NCI-H1694 (cell line): ENCODE measurements around the gene SOSTDC1.
"Not testable (repeated sequence)": the region's sequence is repeated elsewhere in the genome, so short reads cannot be mapped to it uniquely, and the experiment has no call there.

Experiments
- DNase-seq: peaks from one replicate; lab custom pipeline; 2025; lab: John Stamatoyannopoulos, UW

Gene SOSTDC1

DNA sequence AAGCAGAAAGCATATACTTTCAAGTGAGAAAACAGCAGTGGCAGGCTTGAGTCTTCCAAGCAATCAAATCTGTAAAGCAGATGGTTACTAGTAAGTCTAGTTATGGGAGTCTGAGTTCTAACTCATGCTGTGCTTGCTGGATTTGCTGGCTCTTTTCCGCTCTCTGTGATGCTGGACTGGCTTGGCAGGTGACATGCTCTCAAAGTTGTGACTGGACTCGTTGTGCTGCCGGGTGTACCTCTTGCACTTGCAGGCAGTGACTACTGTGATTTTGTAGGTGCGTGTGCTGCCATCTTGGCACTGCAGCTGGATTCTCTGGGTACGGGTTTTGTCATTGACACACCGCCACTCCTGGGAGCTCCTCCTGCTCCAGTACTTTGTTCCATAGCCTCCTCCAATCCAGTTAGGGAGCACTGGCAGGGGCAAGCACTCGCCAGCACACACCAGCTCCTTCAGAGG is 3.1 kb downstream of the SOSTDC1 start:
- DNase-seq: no peak

DNA sequence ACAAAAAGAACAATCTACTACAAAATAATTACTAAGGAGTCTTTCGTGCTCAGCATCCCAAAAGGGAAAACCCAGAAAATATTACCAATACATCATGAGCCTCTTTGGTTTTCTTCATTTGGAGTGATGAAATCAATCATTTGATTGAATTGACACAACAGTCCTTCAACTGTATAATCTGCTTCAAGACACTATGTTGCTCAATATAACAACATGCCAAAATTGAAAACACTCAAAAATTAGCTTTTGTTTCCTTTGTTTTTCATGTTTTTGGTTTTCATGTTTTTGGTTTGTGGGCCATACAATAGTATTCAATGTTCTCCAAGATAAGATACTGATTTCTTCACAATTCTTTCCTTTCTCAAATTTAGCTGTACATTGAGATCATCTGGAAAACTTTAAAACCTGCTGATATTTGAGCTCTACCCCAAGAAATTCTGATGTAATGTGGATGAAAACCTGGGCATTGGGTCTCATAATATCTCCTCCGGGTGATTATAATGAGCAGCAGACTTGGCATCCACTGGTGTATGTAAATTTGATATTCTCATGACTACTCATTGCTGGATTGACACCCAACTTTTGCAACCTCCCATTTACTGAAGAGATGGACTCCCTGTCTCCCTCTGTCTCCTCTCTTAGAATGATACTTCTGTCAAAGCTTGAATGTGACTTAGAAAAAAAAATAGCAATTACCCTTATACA is 4.6 kb downstream of the SOSTDC1 start:
- DNase-seq: no peak

DNA sequence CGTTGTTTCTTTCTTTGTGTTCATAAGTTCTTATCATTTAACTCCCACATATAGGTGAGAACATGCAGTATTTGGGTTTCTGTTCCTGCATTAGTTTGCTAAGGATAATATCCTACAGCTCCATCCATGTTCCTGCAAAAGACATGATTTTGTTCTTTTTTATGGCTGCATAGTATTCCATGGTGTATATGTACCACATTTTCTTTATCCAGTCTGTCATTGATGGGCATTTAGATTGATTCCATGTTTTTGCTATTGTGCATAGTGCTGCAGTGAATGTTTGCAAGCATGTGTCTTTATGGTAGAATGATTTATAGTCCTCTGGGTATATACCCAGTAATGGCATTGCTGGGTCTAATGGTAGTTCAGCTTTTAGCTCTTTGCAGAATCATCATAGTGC is 9.2 kb downstream of the SOSTDC1 start:
- DNase-seq: not testable (repeated sequence)

DNA sequence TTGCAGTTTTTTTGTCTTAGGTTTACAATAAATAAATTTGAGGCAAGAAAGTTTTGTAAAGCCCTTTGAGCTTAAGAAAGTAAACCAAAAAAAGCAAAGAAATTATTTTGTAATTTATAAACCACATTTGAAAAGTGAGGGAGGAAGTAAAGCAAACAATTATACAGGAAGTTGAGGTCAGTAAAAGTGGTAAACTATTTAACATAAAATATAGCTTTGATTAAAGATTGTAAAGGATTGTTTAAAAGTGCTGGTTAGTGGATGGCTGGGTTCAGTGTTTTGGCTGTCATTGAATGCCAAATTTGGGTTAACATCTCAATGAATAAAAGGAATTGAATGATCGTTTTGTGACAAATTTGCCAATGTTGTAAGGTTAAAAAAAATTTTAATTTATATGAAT is 9.9 kb downstream of the SOSTDC1 start:
- DNase-seq: no peak

DNA sequence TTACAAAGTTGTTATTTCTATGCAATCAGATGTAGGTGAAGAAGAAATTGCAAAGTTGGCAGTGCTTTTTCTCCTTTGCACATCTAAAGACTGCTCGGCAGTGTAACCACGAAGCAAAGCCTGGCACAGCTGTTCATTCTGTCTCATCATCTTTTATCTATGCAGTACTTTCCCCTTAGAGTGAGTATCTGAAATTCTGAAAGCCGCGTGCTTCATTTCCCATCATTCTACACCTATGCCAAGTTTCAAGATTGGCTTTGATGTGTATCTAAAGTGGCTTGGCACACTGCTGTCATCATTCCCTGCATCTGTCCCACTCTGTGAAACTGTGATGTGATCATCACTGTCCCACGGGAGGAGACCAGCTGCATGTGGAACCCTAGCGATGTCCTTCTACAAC is 15.2 kb downstream of the SOSTDC1 start:
- no peak for DNase-seq

DNA sequence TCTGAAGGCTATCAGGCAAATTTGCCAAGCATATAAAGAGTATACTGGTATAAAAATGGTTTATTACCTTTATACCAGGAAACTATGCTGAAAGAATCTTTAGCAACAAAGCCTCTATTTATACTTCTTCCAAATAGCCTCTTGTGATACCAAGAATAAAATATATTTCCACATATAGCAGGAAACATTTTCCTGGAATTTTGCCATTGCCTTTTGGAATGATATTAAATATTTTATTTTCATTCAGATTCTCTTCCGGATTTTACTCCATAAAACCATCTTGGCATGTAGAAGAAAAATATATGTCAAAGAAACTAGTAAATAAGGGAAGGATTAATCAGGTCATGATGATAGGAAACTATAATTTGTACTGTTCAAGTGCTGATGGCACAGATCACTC is 17.7 kb downstream of the SOSTDC1 start:
- DNase-seq: no peak

DNA sequence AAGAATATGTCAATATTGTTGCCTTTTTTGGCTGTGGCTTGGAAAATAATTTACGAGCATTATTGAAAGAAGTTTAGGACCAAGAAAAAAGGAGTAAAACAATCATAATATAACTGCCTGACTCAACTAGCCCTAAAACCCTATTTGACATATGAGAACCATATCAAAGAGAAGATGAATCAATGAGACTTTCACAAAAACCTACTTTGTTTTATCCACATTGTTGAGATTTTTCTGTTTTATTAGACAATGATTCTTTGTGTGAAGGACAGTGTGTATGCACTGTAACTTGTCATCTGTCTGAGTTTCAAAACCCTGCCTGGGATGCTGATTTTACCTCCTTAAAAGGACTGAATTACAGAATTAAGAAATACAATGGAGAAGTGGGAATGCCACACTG is 19.0 kb downstream of the SOSTDC1 start:
- DNase-seq: no peak

DNA sequence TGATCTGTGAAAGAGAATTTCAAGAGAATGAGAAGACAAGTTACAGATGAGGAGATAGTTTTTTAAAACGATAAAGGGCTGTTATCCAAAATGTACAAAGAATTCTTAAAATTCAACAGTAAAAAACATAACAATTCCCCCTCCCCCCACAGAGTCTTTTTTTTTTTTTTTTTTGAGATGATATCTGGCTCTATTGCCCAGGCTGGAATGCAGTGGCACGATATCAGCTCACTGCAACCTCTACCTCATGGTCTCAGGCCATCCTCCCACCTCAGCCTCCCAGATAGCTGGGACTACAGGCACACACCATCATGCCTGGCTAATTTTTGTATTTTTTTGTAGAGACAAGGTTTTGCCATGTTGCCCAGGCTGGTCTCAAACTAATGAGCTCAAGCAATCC is 21.7 kb downstream of the SOSTDC1 start:
- DNase-seq: not testable (repeated sequence)

DNA sequence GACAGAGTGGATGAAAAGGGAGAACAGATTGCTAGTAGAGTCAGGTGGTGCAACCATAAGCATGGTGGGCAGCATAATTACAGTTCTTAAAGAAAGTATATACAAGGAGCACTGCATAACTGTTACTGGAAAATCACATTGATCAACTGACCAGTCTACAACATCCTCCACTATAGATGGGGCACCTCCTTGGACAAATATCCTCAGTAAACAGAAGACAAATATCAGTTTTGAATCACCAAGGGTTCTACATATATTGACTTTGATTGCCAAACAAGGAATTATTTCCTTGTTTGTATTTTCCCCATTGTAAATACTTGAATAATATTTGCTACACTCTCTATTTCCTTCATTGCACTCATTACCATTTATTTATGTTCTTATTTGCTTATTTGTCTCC is 26.6 kb downstream of the SOSTDC1 start:
- DNase-seq: no peak

DNA sequence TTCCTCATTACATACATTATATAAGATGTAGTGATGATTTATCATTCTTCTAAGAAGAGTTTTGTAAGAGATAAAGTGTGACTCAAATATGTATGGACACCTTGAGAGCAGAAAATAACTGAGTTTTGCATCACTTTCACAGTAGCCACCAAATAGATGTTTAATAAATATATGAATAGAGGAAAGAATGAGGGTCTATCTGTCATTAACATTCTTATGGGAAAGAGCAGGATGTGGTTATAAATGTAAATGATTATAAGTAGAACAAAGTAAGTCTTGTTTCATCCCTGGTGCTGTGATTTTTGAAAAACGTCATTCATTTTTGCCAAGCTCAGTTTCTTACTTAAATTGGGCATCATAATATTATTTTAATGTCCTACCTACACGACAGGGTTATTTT is 29.2 kb downstream of the SOSTDC1 start:
- no peak for DNase-seq

DNA sequence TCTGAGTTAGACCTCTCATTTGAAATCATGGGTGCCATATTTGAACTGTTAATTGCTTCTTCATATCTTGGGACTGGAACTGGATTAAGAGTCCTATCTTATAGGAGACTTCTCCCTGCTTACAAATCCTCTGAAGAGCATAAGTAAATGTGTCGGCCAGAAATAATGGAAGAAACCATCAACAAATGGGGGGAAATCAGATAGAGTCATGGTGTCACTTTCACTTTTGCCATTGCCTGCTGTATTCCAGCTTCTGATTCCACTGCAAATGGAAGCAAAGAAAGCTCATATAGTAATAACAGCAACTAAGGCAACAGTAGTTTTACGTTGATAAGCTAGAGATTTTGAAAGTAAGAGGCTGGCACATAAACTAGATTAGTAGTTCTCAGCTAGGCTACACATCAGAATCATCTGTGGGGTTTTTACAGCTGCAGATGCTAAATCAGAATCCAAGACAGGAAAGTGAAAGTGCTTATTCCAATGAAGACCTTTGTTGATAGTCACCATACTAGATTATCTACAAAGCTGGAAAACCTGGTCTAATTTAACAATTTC is 31.9 kb downstream of the SOSTDC1 start:
- DNase-seq: no peak

DNA sequence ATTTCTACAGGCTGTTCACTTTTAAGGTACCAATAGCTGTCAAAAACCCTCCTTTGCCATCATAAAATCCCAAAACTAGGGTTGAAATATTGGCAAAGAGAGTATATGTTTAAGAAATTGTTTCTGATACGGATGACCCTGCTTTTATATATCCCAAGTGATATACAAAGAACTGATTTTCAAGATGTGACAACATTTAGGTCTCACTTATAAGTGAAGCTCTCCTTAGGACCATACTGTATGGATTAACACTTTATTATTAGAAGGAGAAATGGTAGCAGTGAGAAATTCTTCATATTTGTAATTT is 33.2 kb downstream of the SOSTDC1 start:
- no peak for DNase-seq

DNA sequence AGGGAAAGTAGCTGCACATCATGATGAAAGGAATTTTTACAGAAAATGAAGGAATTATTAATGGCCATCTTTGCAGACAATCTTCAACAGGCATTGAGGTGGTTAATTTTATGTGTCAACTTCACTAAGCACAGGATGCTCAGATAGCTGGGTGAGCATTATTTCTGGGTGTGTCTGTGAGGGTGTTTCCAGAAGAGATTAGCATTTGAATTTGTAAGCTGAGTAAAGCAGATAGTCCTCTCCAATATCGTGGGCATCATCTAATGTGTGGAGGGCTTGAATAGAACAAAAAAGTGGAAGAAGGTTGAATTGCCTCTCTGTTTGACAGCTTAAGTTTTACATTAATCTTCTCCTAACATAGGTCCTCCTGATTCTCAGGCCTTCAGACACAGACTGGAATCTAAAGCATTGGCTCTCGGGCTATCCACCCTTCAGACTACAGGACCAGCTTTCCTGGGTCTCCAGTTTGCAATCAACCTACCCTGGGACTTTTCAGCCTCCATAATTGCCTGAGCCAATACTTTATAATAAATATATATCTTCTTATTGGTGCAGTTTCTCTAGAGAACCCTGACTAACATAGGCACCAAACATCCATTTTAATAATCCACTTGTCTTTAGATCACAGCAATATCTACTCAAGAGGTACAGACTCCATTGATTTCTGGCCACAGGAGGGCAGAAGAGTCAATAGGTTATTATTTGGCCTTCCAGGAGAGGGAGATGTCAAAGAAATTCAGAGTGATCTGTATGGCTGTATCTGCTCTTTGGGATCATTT is 33.7 kb downstream of the SOSTDC1 start:
- no peak for DNase-seq

DNA sequence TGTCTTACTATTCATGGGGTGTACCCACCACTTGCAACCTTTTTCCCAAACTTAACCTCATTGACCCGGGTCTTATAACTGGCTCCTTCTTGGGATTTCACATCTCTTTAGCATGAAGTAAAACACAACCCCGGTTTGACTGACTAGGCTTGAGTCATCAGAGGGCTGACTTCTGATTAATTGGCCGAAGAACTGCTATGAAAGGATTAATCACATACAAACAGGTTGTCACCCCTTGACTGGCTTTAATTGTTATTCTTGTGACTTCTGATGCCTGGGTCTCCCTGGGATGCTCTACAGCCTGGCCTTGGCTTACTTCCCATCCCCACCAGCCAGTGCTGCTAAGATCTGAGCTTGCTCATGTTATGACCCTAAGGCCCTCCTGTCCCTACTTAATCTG is 35.4 kb downstream of the SOSTDC1 start:
- no peak for DNase-seq

DNA sequence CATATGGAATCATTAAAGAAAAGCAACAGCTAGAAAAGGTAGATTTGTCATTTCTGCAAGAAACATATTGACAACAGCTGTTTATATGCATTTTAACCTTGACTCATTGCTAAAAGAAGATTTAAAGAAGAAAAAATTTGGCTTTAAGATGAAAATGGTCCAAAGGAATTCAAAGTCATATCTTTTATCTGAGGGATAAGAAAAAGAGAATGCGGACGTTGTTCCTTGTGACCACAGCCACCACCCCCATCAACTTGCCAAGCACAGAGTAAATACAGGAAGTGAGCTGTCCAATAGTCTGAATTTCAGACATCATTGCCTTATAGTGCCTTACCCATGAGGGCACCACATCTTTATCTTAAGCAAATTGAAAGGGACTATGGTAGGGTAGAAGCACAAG is 36.9 kb downstream of the SOSTDC1 start:
- no peak for DNase-seq

DNA sequence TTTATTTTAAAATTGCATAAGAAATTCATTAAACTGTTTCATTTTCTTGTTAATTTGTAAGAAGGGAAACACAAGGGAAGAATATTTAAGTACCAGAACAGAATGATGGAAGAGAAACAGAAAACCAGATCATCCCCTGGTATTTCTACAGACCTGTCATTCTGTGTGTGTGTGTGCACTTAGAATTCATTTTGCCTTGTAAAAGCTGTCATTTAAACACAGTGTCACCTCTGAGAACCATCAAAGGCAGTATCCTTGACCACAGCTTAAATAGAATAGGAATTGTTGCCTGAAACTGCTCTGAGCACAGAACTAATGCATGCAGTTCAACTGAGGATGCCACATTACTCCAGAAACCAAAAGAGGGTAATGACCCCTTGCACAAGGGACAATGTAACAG is 37.4 kb downstream of the SOSTDC1 start:
- DNase-seq: no peak

DNA sequence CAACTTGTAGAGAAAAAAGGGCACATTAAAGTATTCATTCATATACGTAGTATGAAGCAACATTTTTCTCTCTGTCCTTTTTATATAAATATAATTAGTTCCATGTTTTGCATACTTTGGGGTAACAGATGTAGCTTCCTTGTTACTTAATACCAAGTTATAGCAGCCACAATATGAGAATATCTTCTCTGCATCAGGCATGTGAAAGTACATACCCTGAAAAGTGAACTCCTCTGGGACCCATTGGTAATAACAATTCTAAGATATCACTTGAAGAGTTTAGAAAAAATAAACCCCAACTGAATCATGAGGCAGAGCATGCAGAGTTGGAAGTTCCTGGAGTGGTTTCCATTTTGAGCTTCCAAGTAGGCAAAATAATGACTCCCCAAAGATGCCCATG is 41.8 kb downstream of the SOSTDC1 start:
- DNase-seq: no peak

DNA sequence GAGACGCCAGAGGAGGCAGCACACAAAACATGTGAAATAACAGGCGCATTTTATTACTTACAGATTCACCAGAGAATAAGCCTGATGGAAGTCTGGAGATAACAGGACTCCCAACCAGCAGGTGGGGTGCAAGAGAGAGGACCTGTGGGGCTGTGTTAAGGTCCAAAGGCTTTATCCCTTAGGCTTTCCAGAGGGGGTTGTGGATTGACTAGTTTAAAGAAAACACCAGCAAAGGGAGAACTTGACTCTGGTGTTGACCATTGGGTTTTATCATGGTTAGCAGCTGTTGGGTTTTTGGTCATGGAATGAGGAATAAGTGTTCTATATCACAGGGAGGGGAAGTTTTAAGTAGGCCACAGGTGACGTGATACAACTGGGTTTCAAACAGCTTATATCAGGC is 42.6 kb downstream of the SOSTDC1 start:
- DNase-seq: no peak

DNA sequence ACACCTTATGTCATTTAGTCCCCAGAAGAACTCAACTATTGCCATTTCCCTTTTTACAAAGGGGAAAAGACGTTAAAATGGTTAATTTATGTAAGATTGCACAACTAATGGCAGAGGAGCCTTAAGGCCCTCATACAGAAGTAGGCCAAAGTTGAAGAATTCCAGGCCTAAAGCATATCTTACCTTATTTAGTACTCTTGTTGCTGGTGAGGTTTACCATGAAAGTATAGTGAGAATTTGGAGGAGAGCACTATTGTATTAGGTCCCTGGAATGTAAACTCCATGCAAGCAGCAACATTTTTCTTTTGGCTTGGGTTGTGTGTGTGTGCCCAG is 43.5 kb downstream of the SOSTDC1 start:
- DNase-seq: no peak

DNA sequence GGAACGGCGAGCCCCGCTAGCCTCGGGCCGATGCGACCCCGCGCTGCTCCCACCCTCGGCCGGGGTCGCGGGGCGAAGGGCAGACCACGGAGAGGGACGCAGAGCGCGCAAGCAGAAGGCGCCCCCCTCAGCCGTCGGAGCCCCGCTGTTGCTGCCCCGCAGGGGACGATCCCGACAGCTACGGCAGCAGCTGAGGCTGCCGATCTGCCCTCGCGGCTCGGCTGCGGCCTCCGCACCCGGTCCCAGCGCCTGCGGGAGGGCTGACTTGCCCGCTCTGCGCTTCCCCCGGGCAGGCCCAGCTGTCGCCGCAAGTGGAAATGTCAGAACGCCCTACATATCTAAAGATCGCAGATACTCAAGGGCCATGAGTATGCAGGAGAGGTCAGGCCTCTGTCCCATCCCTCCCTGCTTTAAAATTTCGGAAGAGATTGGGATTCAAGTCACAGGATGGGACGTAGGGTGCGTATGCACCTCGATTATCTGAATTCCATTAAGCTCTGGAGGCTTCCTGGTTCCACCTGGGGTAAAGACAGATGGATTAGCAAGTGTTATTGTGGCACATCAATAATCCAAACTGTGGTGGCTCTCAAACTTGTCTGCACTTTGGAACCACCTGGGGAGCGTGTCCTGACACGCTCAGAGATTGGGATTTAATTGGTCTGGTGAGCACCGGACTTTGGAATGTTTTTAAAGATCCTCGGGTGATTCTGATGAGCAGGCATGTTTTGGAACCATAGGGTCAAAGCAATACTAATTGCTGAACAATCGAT is 44.0 kb downstream of the SOSTDC1 start, which contains the start of gene CRPPA:
CRPPA (minus strand) TSS at position 206 of the 770 bp plus-strand sequence. CDS start 216 bp downstream, outside the sequence.
- DNase-seq: no peak

DNA sequence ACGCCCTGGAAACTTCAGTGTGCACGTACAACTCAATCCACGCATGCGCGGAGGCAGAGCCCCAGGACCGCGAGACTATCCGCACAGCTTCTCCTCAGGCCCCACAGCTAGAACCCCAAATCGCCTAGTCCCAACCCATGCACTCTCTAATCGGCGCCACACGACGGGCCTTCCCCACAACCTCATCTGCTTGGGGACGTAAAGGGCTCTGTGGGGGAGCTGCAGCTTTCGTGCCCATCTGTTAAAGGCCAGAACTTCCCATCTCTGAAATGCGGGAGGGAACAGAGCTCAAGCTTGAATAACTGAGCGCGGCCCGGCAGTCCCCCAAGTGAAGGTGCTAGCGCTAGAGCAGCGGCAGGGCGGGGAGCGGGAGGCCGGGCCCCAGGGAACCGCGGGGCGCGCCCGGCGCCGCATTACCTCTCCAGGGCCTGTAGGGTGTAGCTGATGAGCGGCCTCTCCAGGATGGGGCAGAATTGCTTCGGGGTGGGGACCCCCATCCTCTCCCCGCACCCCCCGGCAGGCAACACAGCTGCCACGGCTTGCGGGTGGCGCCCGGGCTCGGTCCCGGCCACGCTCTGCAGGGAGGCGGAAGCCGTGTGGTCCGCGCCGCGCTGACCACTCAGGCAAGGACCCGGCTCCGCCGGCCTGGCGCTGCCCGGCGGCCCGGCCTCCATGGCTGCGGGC is 44.7 kb downstream of the SOSTDC1 start:
- peak; percentile 92 for DNase-seq

DNA sequence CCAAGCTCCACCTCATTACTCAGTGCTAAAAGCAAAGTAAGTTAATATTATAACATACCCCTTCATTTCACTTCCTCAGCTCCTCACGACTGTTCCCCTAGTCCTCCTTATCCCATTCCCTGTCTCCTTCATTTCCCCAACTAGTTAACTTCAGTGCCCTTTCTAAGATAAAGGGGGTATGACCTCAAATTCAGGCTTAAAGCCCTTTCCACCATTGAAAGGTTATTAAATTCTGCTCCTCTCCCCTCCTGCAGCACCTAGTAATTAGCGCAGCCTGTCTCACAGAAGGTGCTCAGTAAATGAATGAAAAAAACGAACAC is 45.2 kb downstream of the SOSTDC1 start:
- no peak for DNase-seq
